Activated CD4-positive, CD25-positive, alpha-beta regulatory T cell treated with anti-CD3 and anti-CD28 coated beads, Interleukin-2, amount 50 U/mL, for 72 hours (primary cell): ENCODE data around the gene FRMD4A.
"Not testable (repeated sequence)": the region's sequence is repeated elsewhere in the genome, so short reads cannot be mapped to it uniquely, and the experiment has no call there.

Source experiments
- DNase-seq: peaks from one replicate; pipeline ENCODE4 v3.0.0; 2021

The FRMD4A gene

DNA sequence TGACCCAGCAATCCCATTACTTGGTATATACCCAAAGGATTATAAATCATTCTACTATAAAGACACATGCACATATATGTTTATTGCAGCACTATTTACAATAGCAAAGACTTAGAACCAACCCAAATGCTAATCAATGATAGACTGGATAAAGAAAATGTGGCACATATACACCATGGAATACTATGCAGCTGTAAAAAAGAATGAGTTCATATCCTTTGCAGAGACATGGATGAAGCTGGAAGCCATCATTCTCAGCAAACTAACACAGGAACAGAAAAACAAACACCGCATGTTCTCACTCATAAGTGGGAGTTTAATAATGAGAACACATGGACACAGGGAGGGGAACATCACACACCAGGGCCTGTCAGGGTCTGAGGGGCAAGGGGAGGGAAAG, 434.6 kb downstream of the FRMD4A start:
- DNase-seq, result not testable (repeated sequence)

- no peak for DNase-seq
These were observed 436.2 kb downstream of the FRMD4A start for GRCh38 chr10:13894412-13895093.

DNA sequence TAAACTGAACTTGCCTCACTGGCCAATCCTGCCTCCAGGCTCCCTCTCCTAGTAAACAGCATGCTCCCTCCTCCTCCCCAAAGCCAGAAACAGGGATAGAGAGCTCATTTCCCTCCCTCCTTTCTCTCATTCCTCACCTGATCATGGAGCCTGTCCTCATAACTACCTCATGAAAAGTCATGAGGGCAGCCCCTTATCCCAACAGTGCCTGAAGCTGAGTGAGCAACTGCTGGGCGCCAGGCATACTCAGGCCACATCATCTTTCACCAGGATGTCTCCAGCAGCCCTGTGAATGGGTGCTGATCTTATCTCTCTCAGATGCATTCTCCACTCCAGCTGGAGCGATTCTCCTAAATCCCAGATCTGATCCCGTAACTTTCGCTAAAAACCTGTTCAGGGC, 436.8 kb downstream of the FRMD4A start:
- no peak for DNase-seq

GRCh38 chr10:13892871-13893270, 437.9 kb downstream of the FRMD4A start:
- DNase-seq, result no peak

- no peak for DNase-seq
These were observed 438.7 kb downstream of the FRMD4A start for GRCh38 chr10:13892001-13892491.

- DNase-seq, result no peak
These were observed 439.4 kb downstream of the FRMD4A start for GRCh38 chr10:13891128-13892000.

GRCh38 chr10:13890233-13891127, 440.2 kb downstream of the FRMD4A start:
- DNase-seq, result no peak

GRCh38 chr10:13887761-13888160, 443.0 kb downstream of the FRMD4A start:
- no peak for DNase-seq

GRCh38 chr10:13885238-13885990, 445.3 kb downstream of the FRMD4A start:
- DNase-seq, result no peak

DNA sequence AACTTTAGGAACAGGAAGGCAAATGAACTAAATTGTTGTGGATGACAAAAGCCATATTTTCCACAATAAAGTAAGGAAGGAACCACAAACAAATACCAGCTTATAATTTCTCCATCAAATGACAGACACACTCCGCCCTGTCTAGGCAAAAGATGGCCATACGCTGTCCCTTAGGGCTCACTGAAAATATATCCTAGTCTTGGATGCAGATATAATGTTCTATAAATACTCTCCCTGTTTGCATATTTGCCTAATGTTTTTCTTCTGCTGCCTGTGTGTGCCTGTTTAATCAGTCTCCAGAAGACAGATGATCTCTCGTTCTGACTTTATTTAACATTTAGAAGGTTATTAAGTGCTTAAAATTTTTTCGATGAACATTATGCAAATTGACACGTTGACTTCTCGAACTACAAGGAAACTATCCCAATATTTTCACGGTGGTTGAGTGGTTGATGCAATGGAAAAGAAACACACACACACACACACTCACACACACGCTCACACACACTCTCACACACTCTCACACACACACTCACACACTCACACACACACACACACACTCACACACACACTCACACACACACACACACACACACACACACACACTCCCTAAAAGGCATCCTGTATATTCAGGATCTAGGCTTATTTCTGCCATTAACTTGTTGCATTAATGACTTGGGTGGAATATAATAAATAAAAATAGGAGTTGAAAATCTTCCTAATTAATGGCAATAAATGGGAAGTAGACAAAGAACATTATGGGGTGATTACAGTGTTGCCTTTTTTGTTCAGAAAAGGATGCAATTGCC, 446.9 kb downstream of the FRMD4A start:
- DNase-seq, result no peak

GRCh38 chr10:13882119-13882711, 448.5 kb downstream of the FRMD4A start:
- no peak for DNase-seq

GRCh38 chr10:13880760-13881159, 450.0 kb downstream of the FRMD4A start:
- no peak for DNase-seq

DNA sequence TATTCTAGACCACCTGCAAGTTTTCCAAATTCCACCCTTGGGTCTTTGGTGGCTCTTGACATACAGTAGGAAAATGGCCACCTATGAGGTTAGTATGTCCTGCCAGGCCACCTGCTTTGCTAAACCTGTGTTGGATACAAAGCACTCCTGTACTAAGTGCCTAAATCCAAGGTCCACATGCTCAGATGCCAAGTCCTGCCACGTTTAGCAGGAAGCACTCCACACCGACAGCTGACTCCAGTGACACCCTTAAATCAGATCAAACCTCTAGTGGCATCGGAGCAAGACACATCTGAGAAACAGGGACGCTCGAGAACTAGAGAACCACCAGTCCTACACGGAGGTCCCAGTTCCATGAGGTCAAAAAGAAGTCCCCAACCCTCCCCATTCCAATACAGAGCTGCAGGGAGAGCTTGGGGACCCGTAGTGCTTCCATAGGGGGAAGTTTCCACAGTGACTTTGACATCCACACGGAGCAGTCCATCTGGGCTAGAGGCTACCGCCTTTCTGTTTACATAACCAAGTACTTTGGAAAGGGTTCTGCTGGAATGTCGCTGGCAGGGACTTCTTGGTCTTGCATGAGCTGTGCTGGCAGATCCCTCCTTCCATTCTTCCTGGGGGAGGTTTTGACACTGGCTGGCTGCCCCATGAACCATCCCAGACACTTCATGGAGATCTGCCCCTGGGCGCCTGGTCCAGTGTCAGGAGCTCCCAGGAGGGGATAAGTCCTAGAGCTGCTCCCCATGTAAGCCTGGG, 453.4 kb downstream of the FRMD4A start:
- DNase-seq, result no peak

- DNase-seq, result no peak
These were observed 457.5 kb downstream of the FRMD4A start for GRCh38 chr10:13873196-13873595.

DNA sequence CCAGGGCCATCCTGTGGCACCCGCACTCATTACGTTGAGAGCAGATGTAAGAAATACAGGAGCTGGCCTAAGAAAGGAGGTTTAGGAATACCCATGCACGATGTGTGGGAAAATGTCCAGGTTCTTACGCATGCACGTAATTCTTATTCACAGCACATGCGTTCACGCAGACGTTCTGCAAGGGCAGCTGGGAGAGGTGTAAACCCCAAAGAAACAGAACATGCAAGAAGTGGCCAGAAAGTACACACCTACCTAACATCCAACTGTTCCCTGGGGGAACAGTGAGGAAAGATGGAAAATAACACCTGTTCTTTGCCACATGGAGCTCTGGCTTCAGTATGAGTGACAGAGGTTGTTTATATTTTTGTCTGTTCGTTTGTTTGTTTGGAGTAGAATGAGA, 458.3 kb downstream of the FRMD4A start:
- no peak for DNase-seq

- no peak for DNase-seq
These were observed 458.9 kb downstream of the FRMD4A start for GRCh38 chr10:13871776-13872175.

- no peak for DNase-seq
These were observed 459.7 kb downstream of the FRMD4A start for GRCh38 chr10:13871011-13871410.

GRCh38 chr10:13869295-13869664, 461.4 kb downstream of the FRMD4A start:
- DNase-seq, result no peak

DNA sequence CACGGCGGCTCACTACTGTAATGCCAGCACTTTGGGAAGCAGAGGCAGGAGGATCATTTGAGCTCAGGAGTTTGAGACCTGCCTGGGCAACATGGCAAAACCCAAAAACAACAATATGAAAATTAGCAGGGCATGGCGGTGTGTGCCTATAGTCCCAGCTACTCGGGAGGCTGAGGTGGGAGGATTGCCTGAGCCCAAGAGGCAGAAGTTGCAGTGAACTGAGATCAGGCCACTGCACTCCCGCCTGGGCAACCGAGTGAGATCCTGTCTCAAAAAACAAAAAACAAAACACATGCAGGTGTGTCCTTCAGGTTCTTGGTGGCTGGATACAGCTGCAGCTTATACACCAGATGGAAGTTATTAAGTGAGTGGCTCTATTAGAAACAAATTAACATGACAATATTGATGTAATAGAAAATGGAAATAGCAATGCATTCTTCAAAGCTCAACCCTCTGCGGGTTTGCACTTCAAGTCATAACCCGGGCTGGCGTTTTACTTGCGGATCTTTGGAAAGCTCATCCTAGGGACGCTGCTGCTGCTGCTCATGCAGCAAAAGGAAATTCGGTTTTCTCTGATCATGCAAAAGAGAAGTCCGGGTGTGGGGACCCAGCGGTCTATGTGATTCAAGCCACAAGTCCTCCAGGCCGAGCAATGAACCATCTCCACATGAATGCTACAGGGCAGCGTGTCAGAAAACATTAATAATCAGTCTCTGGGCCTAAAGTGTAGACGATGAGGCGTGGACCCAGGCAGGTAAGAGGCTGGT, 462.0 kb downstream of the FRMD4A start:
- DNase-seq, result no peak

- DNase-seq, result no peak
These were observed 462.9 kb downstream of the FRMD4A start for GRCh38 chr10:13867822-13868221.
